Osteoblast (primary cell): ENCODE measurements around the gene NABP1. TPM values are rescaled to one million over a fixed set of nuclear protein-coding genes. Genes with fewer than 3 reads are reported as not detected.
A peak's percentile ranks its signal among the peaks of the same experiment; 100 is the strongest.

ENCODE experiments used
- DNase-seq: peaks from one replicate; pipeline ENCODE4 v3.0.0; 2011; ENCODE audit warnings: low spot score, mixed read lengths; ENCODE audit not compliant: insufficient read length; ENCODE audit errors: missing footprints
- H2AFZ ChIP-seq: 2 replicates; pipeline ENCODE4 v1.6.0; 2011; ENCODE audit warnings: mild to moderate bottlenecking, low read length
- H3K27ac ChIP-seq: 2 replicates; pipeline ENCODE4 v1.5.1; 2011; ENCODE audit warnings: mild to moderate bottlenecking, low read depth, low read length, moderate library complexity
- H3K27me3 ChIP-seq: 2 replicates; pipeline ENCODE4 v1.6.0; 2012; ENCODE audit warnings: mild to moderate bottlenecking, control low read depth, inconsistent platforms, low read length, moderate library complexity; ENCODE audit not compliant: insufficient read depth
- H3K36me3 ChIP-seq: 2 replicates; pipeline ENCODE4 v1.5.1; 2011; ENCODE audit warnings: mild to moderate bottlenecking, low read length, control low read depth, moderate library complexity; ENCODE audit not compliant: insufficient read depth
- H3K4me1 ChIP-seq: 2 replicates; pipeline ENCODE4 v1.5.1; 2011; ENCODE audit warnings: mild to moderate bottlenecking, low read length, control low read depth, moderate library complexity; ENCODE audit not compliant: insufficient read depth
- H3K4me2 ChIP-seq: 2 replicates; pipeline ENCODE4 v1.6.0; 2011; ENCODE audit warnings: mild to moderate bottlenecking, low read length; ENCODE audit not compliant: insufficient read depth
- H3K4me3 ChIP-seq: fragments of 200-600 bp; sonication (generic); 3 replicates; pipeline ENCODE4 v1.5.1; 2012; ENCODE audit warnings: mild to moderate bottlenecking, low read length, inconsistent platforms; ENCODE audit not compliant: insufficient read depth
- H3K79me2 ChIP-seq: 2 replicates; pipeline ENCODE4 v1.6.0; 2012; ENCODE audit warnings: mild to moderate bottlenecking, low read length, control low read depth, inconsistent platforms; ENCODE audit not compliant: insufficient read depth
- H3K9me3 ChIP-seq: 2 replicates; pipeline ENCODE4 v1.5.1; 2011; ENCODE audit warnings: low read depth, low read length, control low read depth
- H4K20me1 ChIP-seq: 2 replicates; pipeline ENCODE4 v1.6.0; 2012; ENCODE audit warnings: mild to moderate bottlenecking, low read length, control low read depth; ENCODE audit not compliant: insufficient read depth
- CTCF ChIP-seq: IDR thresholded peaks from 2 replicates; pipeline ENCODE4 v1.5.1; 2011; ENCODE audit warnings: mild to moderate bottlenecking, low read depth, low read length, moderate library complexity; ENCODE audit errors: extremely low read depth
- total RNA-seq: library from RNA; depleted of rRNA; stranded (reverse); fragments of >200 nt; gene quantifications from 2 replicates; pipeline ENCODE4 v1.2.3, GENCODE V29; 2012

Gene NABP1
- total RNA-seq, 1 donor = 72.0 TPM

GRCh38 chr2:191688934-191689695 is 11.2 kb downstream of the NABP1 start:
- H3K36me3 ChIP-seq = peaks cover 40% of the 10 kb centered on the region

GRCh38 chr2:191690327-191690726 is 12.4 kb downstream of the NABP1 start:
- Histone ChIP-seq H3K27me3 (no peaks in the 10 kb centered on the region), H3K36me3 (peaks cover 28% of the 10 kb centered on the region), H3K27ac (peak overlapping the region; percentile 31), H3K4me2 (peak overlapping the region; percentile 31), H3K4me1 (peaks cover 77% of the 10 kb centered on the region), H4K20me1 (no peaks in the 10 kb centered on the region), H3K9me3 (no peaks in the 10 kb centered on the region), H2AFZ (no peak overlapping the region), H3K4me3 (no peak overlapping the region), H3K79me2 (no peaks in the 10 kb centered on the region)
- no peak for DNase-seq
- no peak for TF ChIP-seq CTCF

More at GRCh38 chr2:191688934-191689695, 11.2 kb downstream of the NABP1 start:
- Histone ChIP-seq H3K4me2 (peak overlapping the region; percentile 14), H2AFZ (no peak overlapping the region), H3K9me3 (no peaks in the 10 kb centered on the region), H3K27me3 (no peaks in the 10 kb centered on the region), H3K79me2 (no peaks in the 10 kb centered on the region), H3K27ac (peak overlapping the region; percentile 65), H4K20me1 (no peaks in the 10 kb centered on the region), H3K4me3 (no peak overlapping the region), H3K4me1 (peaks cover 86% of the 10 kb centered on the region)
- DNase-seq = no peak
- no peak for TF ChIP-seq CTCF

GRCh38 chr2:191691016-191691735 is 13.2 kb downstream of the NABP1 start:
- Histone ChIP-seq H3K4me3 (no peak overlapping the region), H3K27ac (peak overlapping the region; percentile 31), H3K27me3 (no peaks in the 10 kb centered on the region), H3K9me3 (no peaks in the 10 kb centered on the region), H2AFZ (no peak overlapping the region), H3K79me2 (no peaks in the 10 kb centered on the region), H3K36me3 (peaks cover 22% of the 10 kb centered on the region), H3K4me2 (peak overlapping the region; percentile 31), H3K4me1 (peaks cover 77% of the 10 kb centered on the region), H4K20me1 (no peaks in the 10 kb centered on the region)
- DNase-seq = no peak
- TF ChIP-seq CTCF = peak; percentile 77

- no peak overlapping the region for H3K4me2 ChIP-seq
Measured at GRCh38 chr2:191691898-191692297, 14.0 kb downstream of the NABP1 start.

More at GRCh38 chr2:191691898-191692297, 14.0 kb downstream of the NABP1 start:
- Histone ChIP-seq H3K79me2 (no peaks in the 10 kb centered on the region), H2AFZ (no peak overlapping the region), H3K27me3 (no peaks in the 10 kb centered on the region), H3K27ac (no peak overlapping the region), H4K20me1 (no peaks in the 10 kb centered on the region), H3K4me1 (peaks cover 72% of the 10 kb centered on the region), H3K4me3 (no peak overlapping the region), H3K9me3 (no peaks in the 10 kb centered on the region), H3K36me3 (peaks cover 18% of the 10 kb centered on the region)
- TF ChIP-seq CTCF = no peak
- no peak for DNase-seq
